ENCODE data around the gene DYNC1I1. TPM values are rescaled to one million over a fixed set of nuclear protein-coding genes. Genes with fewer than 3 reads are reported as not detected.

DYNC1I1 gene
- total and polyA plus RNA-seq, 2 experiments from 2014 or later: 1.4 to 4.1 TPM

DNA sequence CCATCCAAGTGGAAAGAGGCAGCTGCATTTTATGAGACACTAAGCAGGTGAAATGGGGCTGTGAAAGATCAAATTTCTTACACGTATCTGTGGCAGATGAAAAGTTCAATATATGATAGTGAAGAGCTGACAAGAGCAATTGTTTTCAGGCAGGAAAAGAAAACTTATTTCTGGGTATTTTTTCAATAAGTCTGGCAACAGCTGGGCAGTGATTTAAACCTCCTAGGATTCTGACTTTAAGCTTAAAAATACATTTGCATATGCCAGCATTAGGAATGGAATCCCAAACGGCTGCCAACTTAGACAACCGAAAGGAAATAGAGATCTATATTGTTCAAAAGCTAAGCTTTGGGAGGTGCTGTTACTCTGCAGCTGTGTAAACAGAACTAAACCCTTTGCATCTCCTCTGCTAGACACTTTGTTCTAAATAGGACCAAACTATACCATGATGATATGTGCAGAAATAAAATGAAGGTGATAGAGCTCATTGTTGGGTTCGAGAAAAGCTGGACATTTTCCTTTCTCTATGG is 26.1 kb downstream of the DYNC1I1 start (continued):
- TF ChIP-seq, protein P1, sequence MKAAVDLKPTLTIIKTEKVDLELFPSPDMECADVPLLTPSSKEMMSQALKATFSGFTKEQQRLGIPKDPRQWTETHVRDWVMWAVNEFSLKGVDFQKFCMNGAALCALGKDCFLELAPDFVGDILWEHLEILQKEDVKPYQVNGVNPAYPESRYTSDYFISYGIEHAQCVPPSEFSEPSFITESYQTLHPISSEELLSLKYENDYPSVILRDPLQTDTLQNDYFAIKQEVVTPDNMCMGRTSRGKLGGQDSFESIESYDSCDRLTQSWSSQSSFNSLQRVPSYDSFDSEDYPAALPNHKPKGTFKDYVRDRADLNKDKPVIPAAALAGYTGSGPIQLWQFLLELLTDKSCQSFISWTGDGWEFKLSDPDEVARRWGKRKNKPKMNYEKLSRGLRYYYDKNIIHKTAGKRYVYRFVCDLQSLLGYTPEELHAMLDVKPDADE (IDR thresholded peaks at IDR 0.05): no peak
- TF ChIP-seq, protein P2, sequence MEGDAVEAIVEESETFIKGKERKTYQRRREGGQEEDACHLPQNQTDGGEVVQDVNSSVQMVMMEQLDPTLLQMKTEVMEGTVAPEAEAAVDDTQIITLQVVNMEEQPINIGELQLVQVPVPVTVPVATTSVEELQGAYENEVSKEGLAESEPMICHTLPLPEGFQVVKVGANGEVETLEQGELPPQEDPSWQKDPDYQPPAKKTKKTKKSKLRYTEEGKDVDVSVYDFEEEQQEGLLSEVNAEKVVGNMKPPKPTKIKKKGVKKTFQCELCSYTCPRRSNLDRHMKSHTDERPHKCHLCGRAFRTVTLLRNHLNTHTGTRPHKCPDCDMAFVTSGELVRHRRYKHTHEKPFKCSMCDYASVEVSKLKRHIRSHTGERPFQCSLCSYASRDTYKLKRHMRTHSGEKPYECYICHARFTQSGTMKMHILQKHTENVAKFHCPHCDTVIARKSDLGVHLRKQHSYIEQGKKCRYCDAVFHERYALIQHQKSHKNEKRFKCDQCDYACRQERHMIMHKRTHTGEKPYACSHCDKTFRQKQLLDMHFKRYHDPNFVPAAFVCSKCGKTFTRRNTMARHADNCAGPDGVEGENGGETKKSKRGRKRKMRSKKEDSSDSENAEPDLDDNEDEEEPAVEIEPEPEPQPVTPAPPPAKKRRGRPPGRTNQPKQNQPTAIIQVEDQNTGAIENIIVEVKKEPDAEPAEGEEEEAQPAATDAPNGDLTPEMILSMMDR (conservative IDR thresholded peaks at IDR 0.05; ENCODE audit: low read depth in 2 of 2): no peak
- no peak for TF ChIP-seq CREB1 (CRISPR knock-in tag; IDR thresholded peaks at IDR 0.05; ENCODE audit: low read depth)
- TF ChIP-seq, protein P3, sequence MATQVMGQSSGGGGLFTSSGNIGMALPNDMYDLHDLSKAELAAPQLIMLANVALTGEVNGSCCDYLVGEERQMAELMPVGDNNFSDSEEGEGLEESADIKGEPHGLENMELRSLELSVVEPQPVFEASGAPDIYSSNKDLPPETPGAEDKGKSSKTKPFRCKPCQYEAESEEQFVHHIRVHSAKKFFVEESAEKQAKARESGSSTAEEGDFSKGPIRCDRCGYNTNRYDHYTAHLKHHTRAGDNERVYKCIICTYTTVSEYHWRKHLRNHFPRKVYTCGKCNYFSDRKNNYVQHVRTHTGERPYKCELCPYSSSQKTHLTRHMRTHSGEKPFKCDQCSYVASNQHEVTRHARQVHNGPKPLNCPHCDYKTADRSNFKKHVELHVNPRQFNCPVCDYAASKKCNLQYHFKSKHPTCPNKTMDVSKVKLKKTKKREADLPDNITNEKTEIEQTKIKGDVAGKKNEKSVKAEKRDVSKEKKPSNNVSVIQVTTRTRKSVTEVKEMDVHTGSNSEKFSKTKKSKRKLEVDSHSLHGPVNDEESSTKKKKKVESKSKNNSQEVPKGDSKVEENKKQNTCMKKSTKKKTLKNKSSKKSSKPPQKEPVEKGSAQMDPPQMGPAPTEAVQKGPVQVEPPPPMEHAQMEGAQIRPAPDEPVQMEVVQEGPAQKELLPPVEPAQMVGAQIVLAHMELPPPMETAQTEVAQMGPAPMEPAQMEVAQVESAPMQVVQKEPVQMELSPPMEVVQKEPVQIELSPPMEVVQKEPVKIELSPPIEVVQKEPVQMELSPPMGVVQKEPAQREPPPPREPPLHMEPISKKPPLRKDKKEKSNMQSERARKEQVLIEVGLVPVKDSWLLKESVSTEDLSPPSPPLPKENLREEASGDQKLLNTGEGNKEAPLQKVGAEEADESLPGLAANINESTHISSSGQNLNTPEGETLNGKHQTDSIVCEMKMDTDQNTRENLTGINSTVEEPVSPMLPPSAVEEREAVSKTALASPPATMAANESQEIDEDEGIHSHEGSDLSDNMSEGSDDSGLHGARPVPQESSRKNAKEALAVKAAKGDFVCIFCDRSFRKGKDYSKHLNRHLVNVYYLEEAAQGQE (IDR thresholded peaks at IDR 0.05; ENCODE audit: unreplicated experiment): no peak
- no peak for TF ChIP-seq NANOG (IDR thresholded peaks at IDR 0.05; ENCODE audit: borderline replicate concordance)
- TF ChIP-seq STAT1 (IDR thresholded peaks at IDR 0.05; ENCODE audit: unreplicated experiment): no peak
- TF ChIP-seq EZH2 (IDR thresholded peaks at IDR 0.05; ENCODE audit: low read depth, unreplicated experiment): no peak

DNA sequence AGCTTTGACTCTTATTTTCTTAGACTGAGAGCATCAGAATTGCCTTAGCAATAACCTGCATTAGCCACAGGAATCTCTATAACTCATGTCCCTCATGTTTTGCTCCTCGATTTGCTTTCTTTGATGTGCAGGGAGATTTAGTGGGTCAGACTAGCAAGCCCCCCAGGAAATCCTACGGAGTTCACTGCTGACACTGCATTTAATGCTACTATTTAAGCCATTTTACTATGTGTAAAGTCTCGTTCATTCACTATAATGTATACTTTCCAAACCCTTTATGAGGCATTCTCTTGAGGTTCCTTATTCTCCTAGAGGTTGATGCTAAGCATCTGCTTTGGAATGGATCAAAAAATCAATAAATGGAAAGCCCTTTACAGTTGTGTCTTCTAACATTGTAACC is 28.4 kb downstream of the DYNC1I1 start:
- Histone ChIP-seq H3K27ac (ENCODE audit: low read depth) (no peak overlapping the region), H4K20me1 (replicated peaks; ENCODE audit: insufficient read depth) (no peaks in the 10 kb centered on the region), H3K4me2 (no peak overlapping the region), H3K79me2 (replicated peaks; ENCODE audit: insufficient read depth) (no peaks in the 10 kb centered on the region), H3K9me2 (ENCODE audit: insufficient read depth) (no peaks in the 10 kb centered on the region), H2AFZ (no peak overlapping the region), H3K4me3 (no peak overlapping the region), H3K27me3 (ENCODE audit: insufficient read depth) (no peaks in the 10 kb centered on the region), H3K36me3 (ENCODE audit: insufficient read depth) (no peaks in the 10 kb centered on the region), H3K4me1 (ENCODE audit: insufficient read depth) (peaks cover 8% of the 10 kb centered on the region; the same call in 1 of the 2 replicates), H3F3A (replicated peaks; ENCODE audit: low read depth) (no peaks in the 10 kb centered on the region)
- Mint-ChIP-seq H3K4me3 (no peak overlapping the region), H3K27ac (no peak overlapping the region), H3K27me3 (ENCODE audit: insufficient read depth, low read depth, poor library complexity) (peaks cover 2% of the 10 kb centered on the region), H3K36me3 (ENCODE audit: low read depth) (no peaks in the 10 kb centered on the region), H3K9me3 (no peaks in the 10 kb centered on the region), H3K4me1 (peaks cover 3% of the 10 kb centered on the region; the same call in 2 of the 3 replicates)
- TF ChIP-seq ZNF114 (CRISPR knock-in tag; IDR thresholded peaks at IDR 0.05): no peak
- TF ChIP-seq, protein P4, sequence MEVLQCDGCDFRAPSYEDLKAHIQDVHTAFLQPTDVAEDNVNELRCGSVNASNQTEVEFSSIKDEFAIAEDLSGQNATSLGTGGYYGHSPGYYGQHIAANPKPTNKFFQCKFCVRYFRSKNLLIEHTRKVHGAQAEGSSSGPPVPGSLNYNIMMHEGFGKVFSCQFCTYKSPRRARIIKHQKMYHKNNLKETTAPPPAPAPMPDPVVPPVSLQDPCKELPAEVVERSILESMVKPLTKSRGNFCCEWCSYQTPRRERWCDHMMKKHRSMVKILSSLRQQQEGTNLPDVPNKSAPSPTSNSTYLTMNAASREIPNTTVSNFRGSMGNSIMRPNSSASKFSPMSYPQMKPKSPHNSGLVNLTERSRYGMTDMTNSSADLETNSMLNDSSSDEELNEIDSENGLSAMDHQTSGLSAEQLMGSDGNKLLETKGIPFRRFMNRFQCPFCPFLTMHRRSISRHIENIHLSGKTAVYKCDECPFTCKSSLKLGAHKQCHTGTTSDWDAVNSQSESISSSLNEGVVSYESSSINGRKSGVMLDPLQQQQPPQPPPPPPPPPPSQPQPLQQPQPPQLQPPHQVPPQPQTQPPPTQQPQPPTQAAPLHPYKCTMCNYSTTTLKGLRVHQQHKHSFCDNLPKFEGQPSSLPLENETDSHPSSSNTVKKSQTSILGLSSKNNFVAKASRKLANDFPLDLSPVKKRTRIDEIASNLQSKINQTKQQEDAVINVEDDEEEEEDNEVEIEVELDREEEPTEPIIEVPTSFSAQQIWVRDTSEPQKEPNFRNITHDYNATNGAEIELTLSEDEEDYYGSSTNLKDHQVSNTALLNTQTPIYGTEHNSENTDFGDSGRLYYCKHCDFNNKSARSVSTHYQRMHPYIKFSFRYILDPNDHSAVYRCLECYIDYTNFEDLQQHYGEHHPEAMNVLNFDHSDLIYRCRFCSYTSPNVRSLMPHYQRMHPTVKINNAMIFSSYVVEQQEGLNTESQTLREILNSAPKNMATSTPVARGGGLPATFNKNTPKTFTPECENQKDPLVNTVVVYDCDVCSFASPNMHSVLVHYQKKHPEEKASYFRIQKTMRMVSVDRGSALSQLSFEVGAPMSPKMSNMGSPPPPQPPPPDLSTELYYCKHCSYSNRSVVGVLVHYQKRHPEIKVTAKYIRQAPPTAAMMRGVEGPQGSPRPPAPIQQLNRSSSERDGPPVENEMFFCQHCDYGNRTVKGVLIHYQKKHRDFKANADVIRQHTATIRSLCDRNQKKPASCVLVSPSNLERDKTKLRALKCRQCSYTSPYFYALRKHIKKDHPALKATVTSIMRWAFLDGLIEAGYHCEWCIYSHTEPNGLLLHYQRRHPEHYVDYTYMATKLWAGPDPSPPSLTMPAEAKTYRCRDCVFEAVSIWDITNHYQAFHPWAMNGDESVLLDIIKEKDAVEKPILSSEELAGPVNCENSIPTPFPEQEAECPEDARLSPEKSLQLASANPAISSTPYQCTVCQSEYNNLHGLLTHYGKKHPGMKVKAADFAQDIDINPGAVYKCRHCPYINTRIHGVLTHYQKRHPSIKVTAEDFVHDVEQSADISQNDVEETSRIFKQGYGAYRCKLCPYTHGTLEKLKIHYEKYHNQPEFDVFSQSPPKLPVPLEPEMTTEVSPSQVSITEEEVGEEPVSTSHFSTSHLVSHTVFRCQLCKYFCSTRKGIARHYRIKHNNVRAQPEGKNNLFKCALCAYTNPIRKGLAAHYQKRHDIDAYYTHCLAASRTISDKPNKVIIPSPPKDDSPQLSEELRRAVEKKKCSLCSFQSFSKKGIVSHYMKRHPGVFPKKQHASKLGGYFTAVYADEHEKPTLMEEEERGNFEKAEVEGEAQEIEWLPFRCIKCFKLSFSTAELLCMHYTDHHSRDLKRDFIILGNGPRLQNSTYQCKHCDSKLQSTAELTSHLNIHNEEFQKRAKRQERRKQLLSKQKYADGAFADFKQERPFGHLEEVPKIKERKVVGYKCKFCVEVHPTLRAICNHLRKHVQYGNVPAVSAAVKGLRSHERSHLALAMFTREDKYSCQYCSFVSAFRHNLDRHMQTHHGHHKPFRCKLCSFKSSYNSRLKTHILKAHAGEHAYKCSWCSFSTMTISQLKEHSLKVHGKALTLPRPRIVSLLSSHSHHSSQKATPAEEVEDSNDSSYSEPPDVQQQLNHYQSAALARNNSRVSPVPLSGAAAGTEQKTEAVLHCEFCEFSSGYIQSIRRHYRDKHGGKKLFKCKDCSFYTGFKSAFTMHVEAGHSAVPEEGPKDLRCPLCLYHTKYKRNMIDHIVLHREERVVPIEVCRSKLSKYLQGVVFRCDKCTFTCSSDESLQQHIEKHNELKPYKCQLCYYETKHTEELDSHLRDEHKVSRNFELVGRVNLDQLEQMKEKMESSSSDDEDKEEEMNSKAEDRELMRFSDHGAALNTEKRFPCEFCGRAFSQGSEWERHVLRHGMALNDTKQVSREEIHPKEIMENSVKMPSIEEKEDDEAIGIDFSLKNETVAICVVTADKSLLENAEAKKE (CRISPR knock-in tag; IDR thresholded peaks at IDR 0.05): no peak
- no peak for DNase-seq (ENCODE audit: low spot score)
- no peak for ATAC-seq

Measured in GM23338 (cell line).